ENCODE data around the gene GJB1. TPM values are rescaled to one million over a fixed set of nuclear protein-coding genes. Genes with fewer than 3 reads are reported as not detected.
"Not testable (repeated sequence)": the region's sequence is repeated elsewhere in the genome, so short reads cannot be mapped to it uniquely, and the experiment has no call there.

Gene GJB1
- total RNA-seq (2014; rRNA removed; shearing (Covaris generic)) = not detected in 2 replicates
- not detected in 2 replicates for polyA plus RNA-seq (2015; cell fraction: cytosol; rRNA removed)
- not detected in 2 replicates for polyA plus RNA-seq (2015; cell fraction: nucleus; rRNA removed)

- no peak for DNase-seq (ENCODE audit: low read depth)
Observed at GRCh38 chrX:71222929-71223328, at the start of gene GJB1. TSS of gene GJB1 (plus strand) at chrX:71223224. CDS start at chrX:71223708, 484 bp downstream.

- no peak for DNase-seq (ENCODE audit: low read depth)
Observed at GRCh38 chrX:71173440-71173839, 49.6 kb upstream of the GJB1 start.

- DNase-seq (ENCODE audit: low read depth) = no peak
Observed at GRCh38 chrX:71174795-71175194, 48.2 kb upstream of the GJB1 start.

GRCh38 chrX:71175531-71175930 is 47.5 kb upstream of the GJB1 start:
- no peak for DNase-seq (ENCODE audit: low read depth)

- no peak for DNase-seq (ENCODE audit: low read depth)
Observed at GRCh38 chrX:71177327-71177726, 45.7 kb upstream of the GJB1 start.

GRCh38 chrX:71178908-71179307 is 44.1 kb upstream of the GJB1 start:
- peak; percentile 49 for DNase-seq (ENCODE audit: low read depth)

GRCh38 chrX:71180579-71181265 is 42.3 kb upstream of the GJB1 start:
- DNase-seq (ENCODE audit: low read depth) = not testable (repeated sequence)

GRCh38 chrX:71181558-71181909 is 41.5 kb upstream of the GJB1 start:
- no peak for DNase-seq (ENCODE audit: low read depth)

- DNase-seq (ENCODE audit: low read depth) = peak; percentile 96
Observed at GRCh38 chrX:71181910-71182799, 40.9 kb upstream of the GJB1 start.

GRCh38 chrX:71182871-71183270 is 40.2 kb upstream of the GJB1 start:
- no peak for DNase-seq (ENCODE audit: low read depth)

- no peak for DNase-seq (ENCODE audit: low read depth)
Observed at GRCh38 chrX:71183341-71183740, 39.7 kb upstream of the GJB1 start.

- no peak for DNase-seq (ENCODE audit: low read depth)
Observed at GRCh38 chrX:71184092-71184491, 38.9 kb upstream of the GJB1 start.

- no peak for DNase-seq (ENCODE audit: low read depth)
Observed at GRCh38 chrX:71184803-71185495, 38.1 kb upstream of the GJB1 start.

GRCh38 chrX:71191248-71191647 is 31.8 kb upstream of the GJB1 start:
- DNase-seq (ENCODE audit: low read depth) = no peak

- DNase-seq (ENCODE audit: low read depth) = peak; percentile 44
Observed at GRCh38 chrX:71195964-71196649, 26.9 kb upstream of the GJB1 start.

GRCh38 chrX:71198066-71198465 is 25.0 kb upstream of the GJB1 start:
- DNase-seq (ENCODE audit: low read depth) = no peak

GRCh38 chrX:71199252-71200008 is 23.6 kb upstream of the GJB1 start:
- DNase-seq (ENCODE audit: low read depth) = no peak

- no peak for DNase-seq (ENCODE audit: low read depth)
Observed at GRCh38 chrX:71210816-71211215, 12.2 kb upstream of the GJB1 start.

- DNase-seq (ENCODE audit: low read depth) = no peak
Observed at GRCh38 chrX:71212536-71212935, 10.5 kb upstream of the GJB1 start.

- no peak for DNase-seq (ENCODE audit: low read depth)
Observed at GRCh38 chrX:71214152-71214551, 8.9 kb upstream of the GJB1 start.

Data from HT1080 (cell line).